IMR-90 (cell line): Measurements from ENCODE around the gene ZNF385D. TPM values are rescaled to one million over a fixed set of nuclear protein-coding genes. Genes with fewer than 3 reads are reported as not detected.

Source experiments
- ATAC-seq: fragments of 200-7000 bp; cut with Tn5 transposase; 2 replicates; pipeline ENCODE4 v1.9.1; 2020; ENCODE audit warnings: low read depth, mild to moderate bottlenecking, moderate library complexity
- BruUV-seq: library from RNA; stranded (reverse); fragments of 400-500 nt; replicated peaks from 2 replicates; lab custom pipeline; 2021; lab: Mats Ljungman, UMichigan
- CTCF ChIA-PET: fragments of 300-600 bp; formaldehyde crosslinking; extraction: SDS; loops from one replicate; lab custom pipeline; 2021; ENCODE audit warnings: antibody characterized with exemption; lab: Yijun Ruan, JAX
- POLR2A ChIA-PET: fragments of 300-600 bp; sonication (Branson Sonifier 250); formaldehyde crosslinking; loops from one replicate; lab custom pipeline; 2022; ENCODE audit warnings: antibody characterized with exemption; ENCODE audit not compliant: unreplicated experiment; lab: Charles Lee
- DNase-seq: peaks from one replicate; pipeline ENCODE4 v3.0.0; 2013
- H2AFZ ChIP-seq: replicated peaks from 2 replicates; pipeline ENCODE3; 2013; ENCODE audit warnings: low read length, mild to moderate bottlenecking; ENCODE audit not compliant: poor library complexity
- H2AK5ac ChIP-seq: 2 replicates; pipeline ENCODE4 v1.6.1; 2013; ENCODE audit warnings: low read depth, low read length, inconsistent platforms
- H2AK9ac ChIP-seq: replicated peaks from 2 replicates; pipeline ENCODE3; 2013; ENCODE audit warnings: mild to moderate bottlenecking, low read depth, low read length, moderate library complexity; ENCODE audit not compliant: poor library complexity
- H2BK120ac ChIP-seq: 2 replicates; pipeline ENCODE4 v1.6.1; 2013; ENCODE audit warnings: low read depth, low read length, inconsistent platforms
- H2BK15ac ChIP-seq: 3 replicates; pipeline ENCODE4 v1.6.1; 2013; ENCODE audit warnings: low read depth, low read length, inconsistent platforms
- H2BK20ac ChIP-seq: 2 replicates; pipeline ENCODE4 v1.6.1; 2013; ENCODE audit warnings: low read depth, mild to moderate bottlenecking, inconsistent platforms, low read length, moderate library complexity
- H2BK5ac ChIP-seq: 2 replicates; pipeline ENCODE4 v1.6.1; 2013; ENCODE audit warnings: mild to moderate bottlenecking, low read depth, low read length, inconsistent platforms; ENCODE audit not compliant: poor library complexity, severe bottlenecking
- H3K14ac ChIP-seq: replicated peaks from 2 replicates; pipeline ENCODE4 v1.6.1; 2013; ENCODE audit warnings: low read depth, low read length, inconsistent platforms
- H3K18ac ChIP-seq: 2 replicates; pipeline ENCODE4 v1.6.1; 2013; ENCODE audit warnings: low read depth, low read length, control low read depth
- H3K23ac ChIP-seq: 2 replicates; pipeline ENCODE4 v1.6.1; 2013; ENCODE audit warnings: low read depth, low read length, inconsistent platforms
- H3K27ac ChIP-seq: 2 replicates; pipeline ENCODE4 v1.5.1; 2013; ENCODE audit warnings: mild to moderate bottlenecking, control low read depth, low read length; ENCODE audit not compliant: insufficient read depth
- H3K27me3 ChIP-seq: 2 replicates; pipeline ENCODE4 v1.6.1; 2013; ENCODE audit warnings: low read length; ENCODE audit not compliant: control insufficient read depth, insufficient read depth
- H3K36me3 ChIP-seq: 2 replicates; pipeline ENCODE4 v1.6.1; 2013; ENCODE audit warnings: low read length, mixed read lengths; ENCODE audit not compliant: control insufficient read depth, insufficient read depth
- H3K4ac ChIP-seq: 2 replicates; pipeline ENCODE4 v1.6.1; 2013; ENCODE audit warnings: low read depth, low read length, inconsistent platforms
- H3K4me1 ChIP-seq: 2 replicates; pipeline ENCODE4 v1.6.1; 2013; ENCODE audit warnings: low read length, mixed read lengths; ENCODE audit not compliant: control insufficient read depth, insufficient read depth
- H3K4me2 ChIP-seq: 2 replicates; pipeline ENCODE4 v1.6.1; 2013; ENCODE audit warnings: low read depth, mild to moderate bottlenecking, control low read depth, low read length, moderate library complexity
- H3K4me3 ChIP-seq: 2 replicates; pipeline ENCODE4 v1.5.1; 2013; ENCODE audit warnings: low read depth, mild to moderate bottlenecking, control low read depth, low read length, moderate library complexity; ENCODE audit not compliant: insufficient read depth
- H3K56ac ChIP-seq: 2 replicates; pipeline ENCODE4 v1.6.1; 2013; ENCODE audit warnings: low read length, inconsistent platforms; ENCODE audit not compliant: insufficient read depth; ENCODE audit errors: extremely low read depth
- H3K79me1 ChIP-seq, 2 experiments: 2 replicates each; pipeline ENCODE4 v1.6.1; 2013; ENCODE audit warnings: low read length in 2 of 2, inconsistent platforms in 1 of 2, low read depth in 1 of 2
- H3K9ac ChIP-seq: 2 replicates; pipeline ENCODE4 v1.6.1; 2013; ENCODE audit warnings: low read depth, low read length, control low read depth
- H3K9me1 ChIP-seq: 2 replicates; pipeline ENCODE4 v1.6.1; 2013; ENCODE audit warnings: low read length, inconsistent platforms; ENCODE audit not compliant: insufficient read depth
- H3K9me3 ChIP-seq: 2 replicates; pipeline ENCODE4 v1.6.1; 2013; ENCODE audit warnings: low read length; ENCODE audit not compliant: control insufficient read depth, insufficient read depth
- H4K20me1 ChIP-seq: 2 replicates; pipeline ENCODE4 v1.6.1; 2013; ENCODE audit warnings: low read length, inconsistent platforms; ENCODE audit not compliant: insufficient read depth
- H4K5ac ChIP-seq: 2 replicates; pipeline ENCODE4 v1.6.1; 2013; ENCODE audit warnings: mild to moderate bottlenecking, low read depth, low read length, control low read depth
- H4K8ac ChIP-seq, 2 experiments: 2 replicates each; pipeline ENCODE4 v1.6.1; 2013; ENCODE audit warnings: low read depth in 2 of 2, low read length in 2 of 2, control low read depth in 1 of 2, inconsistent platforms in 1 of 2
- H4K91ac ChIP-seq: 2 replicates; pipeline ENCODE4 v1.6.1; 2013; ENCODE audit warnings: low read depth, low read length, inconsistent platforms; ENCODE audit not compliant: insufficient read depth
- CEBPB ChIP-seq: IDR thresholded peaks from 2 replicates; pipeline ENCODE4 v1.6.1; 2012; ENCODE audit warnings: low read depth, low read length, improper control_type of control experiment
- CHD1 ChIP-seq: IDR thresholded peaks from 2 replicates; pipeline ENCODE4 v1.6.1; 2012; ENCODE audit warnings: low read depth, low read length, improper control_type of control experiment
- MXI1 ChIP-seq: IDR thresholded peaks from 2 replicates; pipeline ENCODE4 v1.6.1; 2012; ENCODE audit warnings: low read depth, mild to moderate bottlenecking, low read length, moderate library complexity, borderline replicate concordance
- RFX5 ChIP-seq: IDR thresholded peaks from 2 replicates; pipeline ENCODE4 v1.8.0; 2012; ENCODE audit warnings: low read depth, mild to moderate bottlenecking, low read length, moderate library complexity
- WGBS, 2 experiments: methylation state at CpG; one replicate each; pipeline versions ENCODE4 v1.1.5 to v1.1.7; 2013; ENCODE audit warnings: missing lambda C conversion rate in 2 of 2; ENCODE audit not compliant: insufficient read length in 1 of 2; ENCODE audit errors: extremely low coverage in 2 of 2; 5-methylcytosine and 5-hydroxymethylcytosine counted together
- dilution Hi-C: fragments of 300-500 bp; cut with HindIII; formaldehyde crosslinking; loops from one replicate; pipeline ENCODE4 v1.14.3; 2018; ENCODE audit warnings: low sequenced_read_pairs; ENCODE audit not compliant: unreplicated experiment
- in situ Hi-C: fragments of 300-500 bp; cut with MboI; formaldehyde crosslinking; loops from 3 replicates; pipeline ENCODE4 v1.14.3; 2019; ENCODE audit warnings: low sequenced_read_pairs, inconsistent platforms, mixed read lengths
- intact Hi-C: fragments of 100-400 bp; cut with micrococcal nuclease; formaldehyde crosslinking; loops from 2 replicates; pipeline ENCODE4 v1.10.0; 2022
- polyA plus RNA-seq, 3 experiments: library from polyadenylated mRNA; depleted of rRNA; stranded (reverse); fragments of >200 nt; gene quantifications; 2 replicates each; pipeline ENCODE4 v1.2.3, GENCODE V29; 2012; ENCODE audit warnings: low replicate concordance in 1 of 3
- total RNA-seq: library from RNA; depleted of rRNA; stranded (reverse); fragments of >200 nt; gene quantifications from 2 replicates; pipeline ENCODE4 v1.2.3, GENCODE V29; 2012

The ZNF385D gene
- total and polyA plus RNA-seq, 2 of the 4 experiments (the other 2 are of a cell fraction): 0.18 to 2.4 TPM

GRCh38 chr3:21393683-21394311 lies 357.2 kb downstream of the ZNF385D start:
- no peak overlapping the region for H4K8ac ChIP-seq
- no peak overlapping the region for H2AFZ ChIP-seq
- dilution Hi-C loops (no loop called here), intact Hi-C loops (no loop called here), in situ Hi-C loops (no loop called here)
- no peaks in the 10 kb centered on the region for H3K4me1 ChIP-seq
- H3K79me1 ChIP-seq: no peaks in the 10 kb centered on the region
- H3K56ac ChIP-seq: no peak overlapping the region
- H4K5ac ChIP-seq: no peak overlapping the region
- DNase-seq (no peak), ATAC-seq (no peak)
- no peaks in the 10 kb centered on the region for H3K36me3 ChIP-seq
- H2AK9ac ChIP-seq: no peak overlapping the region
- no peak for TF ChIP-seq CEBPB
- TF ChIP-seq RFX5: no peak
- no peak for TF ChIP-seq CHD1
- TF ChIP-seq MXI1: no peak
- no peak overlapping the region for H2BK20ac ChIP-seq
- H2BK5ac ChIP-seq: no peak overlapping the region
- no peak overlapping the region for H3K18ac ChIP-seq
- CTCF ChIA-PET: no interaction called here
- no peak overlapping the region for H3K14ac ChIP-seq
- no peak overlapping the region for H2BK15ac ChIP-seq
- H3K4me3 ChIP-seq: no peak overlapping the region
- no CpG with 5 or more reads among the region's 4 CpGs for WGBS, 2 experiments
- H3K27ac ChIP-seq: no peak overlapping the region
- H3K27me3 ChIP-seq: no peaks in the 10 kb centered on the region
- no peak overlapping the region for H3K4ac ChIP-seq
- no peak overlapping the region for H3K4me2 ChIP-seq
- no peak overlapping the region for H2AK5ac ChIP-seq
- no peaks in the 10 kb centered on the region for H4K20me1 ChIP-seq
- H4K91ac ChIP-seq: no peak overlapping the region
- no peak overlapping the region for H3K23ac ChIP-seq
- no peak overlapping the region for H3K9ac ChIP-seq
- H3K9me1 ChIP-seq: no peaks in the 10 kb centered on the region
- no peaks in the 10 kb centered on the region; the same call in 1 of the 2 replicates for H3K9me3 ChIP-seq
- BruUV-seq: no TSS peak
- POLR2A ChIA-PET: no interaction called here
- H2BK120ac ChIP-seq: no peak overlapping the region
